ENCODE data around the gene UBXN7. TPM values are rescaled to one million over a fixed set of nuclear protein-coding genes. Genes with fewer than 3 reads are reported as not detected.
"Not testable (repeated sequence)": the region's sequence is repeated elsewhere in the genome, so short reads cannot be mapped to it uniquely, and the experiment has no call there.

The UBXN7 gene
- total RNA-seq, 1 experiment from 2014 or later, result 9.5 TPM

DNA sequence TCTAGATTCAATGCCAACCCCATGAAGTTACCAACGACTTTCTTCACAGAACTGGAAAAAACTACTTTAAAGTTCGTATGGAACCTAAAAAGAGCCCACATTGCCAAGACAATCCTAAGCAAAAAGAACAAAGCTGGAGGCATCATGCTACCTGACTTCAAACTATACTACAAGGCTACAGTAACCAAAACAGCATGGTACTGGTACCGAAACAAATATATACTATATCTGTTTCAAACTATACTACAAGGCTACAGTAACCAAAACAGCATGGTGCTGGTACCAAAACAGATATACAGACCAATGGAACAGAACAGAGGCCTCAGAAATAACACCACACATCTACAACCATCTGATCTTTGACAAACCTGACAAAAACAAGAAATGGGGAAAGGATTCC, 45.4 kb downstream of the UBXN7 start:
- not testable (repeated sequence) for DNase-seq, H3K27me3 ChIP-seq, H3K4me3 ChIP-seq
- peaks cover 25% of the 10 kb centered on the region for H3K9me3 ChIP-seq
- peaks cover 49% of the 10 kb centered on the region for H3K36me3 ChIP-seq

DNA sequence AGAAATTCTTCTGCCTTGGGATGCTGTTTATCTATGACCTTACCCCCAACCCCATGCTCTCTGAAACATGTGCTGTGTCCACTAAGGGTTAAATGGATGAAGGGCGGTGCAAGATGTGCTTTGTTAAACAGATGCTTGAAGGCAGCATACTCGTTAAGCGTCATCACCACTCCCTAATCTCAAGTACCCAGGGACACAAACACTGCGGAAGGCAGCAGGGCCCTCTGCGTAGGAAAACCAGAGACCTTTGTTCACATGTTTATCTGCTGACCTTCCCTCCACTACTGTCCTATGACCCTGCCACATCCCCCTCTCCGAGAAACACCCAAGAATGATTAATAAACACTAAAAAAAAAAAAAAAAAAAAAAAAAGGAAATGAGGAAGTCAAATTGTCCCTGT, 46.2 kb downstream of the UBXN7 start:
- Histone ChIP-seq H3K9me3 (peaks cover 27% of the 10 kb centered on the region), H3K36me3 (peaks cover 50% of the 10 kb centered on the region)
- not testable (repeated sequence) for H3K4me3 ChIP-seq, H3K27me3 ChIP-seq, DNase-seq

DNA sequence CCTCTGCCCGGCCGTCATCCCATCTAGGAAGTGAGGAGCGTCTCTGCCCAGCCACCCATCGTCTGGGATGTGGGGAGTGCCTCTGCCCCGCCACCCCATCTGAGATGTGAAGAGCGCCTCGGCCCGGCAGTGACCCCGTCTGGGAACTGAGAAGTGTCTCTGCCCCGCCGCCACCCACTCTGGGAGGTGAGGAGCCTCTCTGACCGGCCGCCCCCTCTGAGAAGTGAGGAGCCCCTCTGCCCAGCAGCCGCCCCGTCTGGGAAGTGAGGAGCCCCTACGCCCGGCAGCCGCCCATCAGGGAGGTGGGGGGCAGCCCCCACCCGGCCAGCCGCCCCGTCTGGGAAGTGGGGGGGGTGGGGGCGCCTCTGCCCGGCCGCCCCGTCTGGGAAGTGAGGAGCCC, 46.8 kb downstream of the UBXN7 start:
- not testable (repeated sequence) for DNase-seq, H3K27me3 ChIP-seq, H3K4me3 ChIP-seq
- Histone ChIP-seq H3K36me3 (peaks cover 50% of the 10 kb centered on the region), H3K9me3 (peaks cover 27% of the 10 kb centered on the region)

DNA sequence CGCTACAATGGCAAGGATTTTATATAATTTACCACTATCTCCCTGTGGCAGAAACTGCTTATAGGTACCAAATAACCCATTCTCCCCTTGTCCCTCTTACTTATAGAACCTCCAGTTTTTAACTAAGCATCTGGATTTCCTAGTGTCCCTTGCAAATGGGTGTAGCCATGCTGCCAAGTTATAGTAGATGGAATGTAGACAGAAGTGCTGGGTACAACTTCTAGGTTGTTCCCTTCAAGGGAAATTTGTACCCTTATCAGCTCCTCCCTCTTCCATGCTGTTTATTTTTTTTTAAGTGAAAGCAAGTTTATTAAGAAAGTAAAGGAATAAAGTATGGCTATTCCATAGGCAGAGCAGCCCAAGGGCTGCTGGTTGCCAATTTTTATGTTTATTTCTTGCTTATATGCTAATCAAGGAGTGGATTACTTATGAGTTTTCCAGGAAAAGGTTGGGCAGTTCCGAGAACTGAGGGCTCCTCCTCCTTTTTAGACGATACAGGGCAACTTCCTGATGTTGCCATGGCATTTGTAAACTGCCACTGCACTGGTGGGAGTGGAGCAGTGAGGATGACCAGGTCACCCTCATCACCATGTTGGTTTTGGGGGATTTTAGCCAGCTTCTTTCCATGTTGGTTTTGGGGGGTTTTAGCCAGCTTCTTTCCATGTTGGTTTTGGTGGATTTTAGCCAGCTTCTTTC, 53.9 kb downstream of the UBXN7 start:
- peaks cover 30% of the 10 kb centered on the region for H3K36me3 ChIP-seq
- no peak overlapping the region for H3K4me3 ChIP-seq
- H3K9me3 ChIP-seq, result peaks cover 9% of the 10 kb centered on the region; the same call in 1 of the 2 replicates
- H3K27me3 ChIP-seq, result no peaks in the 10 kb centered on the region
- DNase-seq, result no peak

DNA sequence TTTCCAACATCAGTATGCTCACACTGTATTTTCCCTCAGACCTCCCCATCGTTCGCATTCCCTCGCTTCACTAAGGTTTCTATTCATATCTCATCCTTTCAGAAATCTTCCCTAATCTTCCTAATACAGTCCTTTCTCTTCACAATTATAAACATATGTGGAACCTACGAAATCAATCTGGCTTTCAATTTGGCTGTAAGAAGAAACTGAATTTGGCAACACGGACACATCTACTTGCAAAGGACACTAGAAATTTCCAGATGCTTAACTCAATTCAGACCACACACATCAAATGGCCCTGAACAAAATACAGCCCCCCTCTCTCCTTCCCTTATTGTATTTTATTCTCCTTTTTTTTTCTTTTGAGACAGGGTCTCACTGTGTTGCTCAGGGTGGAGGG, 54.9 kb downstream of the UBXN7 start:
- Histone ChIP-seq H3K4me3 (no peak overlapping the region), H3K27me3 (no peaks in the 10 kb centered on the region)
- no peak for DNase-seq

DNA sequence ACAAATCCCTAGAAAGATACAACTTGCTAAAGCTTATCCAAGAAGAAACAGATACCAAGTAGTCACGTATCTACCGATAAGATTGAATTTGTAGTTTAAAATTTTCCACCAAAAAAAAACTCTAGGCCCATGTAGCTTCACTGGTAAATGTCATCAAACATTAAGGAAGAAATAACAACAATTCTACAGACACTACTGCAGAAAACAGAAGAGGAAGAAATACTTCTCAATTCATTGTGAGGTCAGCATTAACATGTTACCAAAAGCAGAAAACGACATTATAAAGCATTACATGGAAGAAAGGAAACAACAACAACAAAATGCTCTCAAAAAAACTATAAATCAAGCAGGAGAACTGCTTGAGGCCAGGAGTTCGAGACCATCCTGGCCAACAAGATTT, 66.5 kb downstream of the UBXN7 start:
- Histone ChIP-seq H3K9me3 (no peaks in the 10 kb centered on the region), H3K27me3 (no peaks in the 10 kb centered on the region), H3K36me3 (peaks cover 27% of the 10 kb centered on the region), H3K4me3 (no peak overlapping the region)
- DNase-seq, result no peak

More for the DNA sequence above, 54.9 kb downstream of the UBXN7 start:
- Histone ChIP-seq H3K36me3 (peaks cover 26% of the 10 kb centered on the region), H3K9me3 (peaks cover 2% of the 10 kb centered on the region; the same call in 1 of the 2 replicates)

DNA sequence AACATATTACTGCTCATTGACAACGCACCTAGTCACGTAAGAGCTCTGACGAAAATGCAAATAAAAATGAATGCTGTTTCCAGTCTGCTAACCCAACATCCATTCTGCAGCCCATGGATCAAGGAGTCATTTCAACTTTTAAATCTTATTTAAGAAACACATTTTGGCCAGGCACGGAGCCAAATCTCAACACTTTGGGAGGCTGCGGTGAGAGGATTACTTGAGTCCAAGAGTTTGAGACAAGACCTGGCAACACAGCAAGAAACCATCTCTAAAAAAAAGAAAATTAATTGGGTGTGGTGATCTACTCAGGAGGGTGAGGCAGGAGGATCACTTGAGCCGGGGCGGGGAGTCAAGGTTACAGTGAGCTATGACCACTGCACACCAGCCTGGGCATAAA, 71.6 kb downstream of the UBXN7 start:
- peaks cover 41% of the 10 kb centered on the region for H3K36me3 ChIP-seq
- DNase-seq, result peak; percentile 49
- no peaks in the 10 kb centered on the region for H3K9me3 ChIP-seq
- H3K4me3 ChIP-seq, result no peak overlapping the region
- H3K27me3 ChIP-seq, result no peaks in the 10 kb centered on the region

DNA sequence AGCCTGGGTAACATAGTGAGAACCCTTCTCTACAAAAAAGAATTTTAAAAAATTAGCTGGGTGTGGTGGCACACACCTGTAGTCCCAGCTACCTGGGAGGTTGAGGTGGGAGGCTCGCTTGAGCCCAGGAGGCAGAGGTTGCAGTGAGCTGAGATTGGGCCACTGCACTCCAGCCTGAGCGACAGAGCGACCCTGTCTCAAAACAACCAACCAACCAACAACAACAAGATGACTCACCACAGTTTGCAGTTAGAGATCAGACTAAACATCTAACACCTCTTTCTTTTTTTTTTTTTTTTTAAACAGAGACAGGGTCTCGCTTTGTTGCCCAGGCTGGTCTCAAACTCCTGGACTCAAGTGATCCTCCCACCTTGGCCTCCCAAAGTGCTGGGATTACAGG, 73.7 kb downstream of the UBXN7 start:
- DNase-seq, result not testable (repeated sequence)
- H3K36me3 ChIP-seq, result peaks cover 50% of the 10 kb centered on the region

DNA sequence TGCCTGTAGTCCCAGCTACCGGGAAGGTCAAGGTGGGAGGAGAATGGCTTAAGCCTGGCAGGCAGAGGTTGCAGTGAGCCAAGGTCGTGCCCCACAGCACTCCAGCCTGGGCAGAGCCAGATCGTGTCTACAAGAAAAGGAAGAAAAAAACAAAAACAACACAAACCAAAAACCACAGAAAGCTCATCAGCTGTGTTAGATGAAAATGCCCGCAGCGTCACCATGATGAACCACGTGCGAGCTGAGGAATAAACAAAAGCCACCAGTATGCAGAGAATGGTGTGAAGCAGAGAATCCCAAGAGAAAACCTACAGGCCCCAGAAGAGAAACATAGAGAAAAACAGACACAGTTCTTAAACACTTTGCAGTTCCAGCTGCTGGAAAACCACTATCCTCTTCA, 74.3 kb downstream of the UBXN7 start:
- H3K9me3 ChIP-seq, result no peaks in the 10 kb centered on the region
- H3K4me3 ChIP-seq, result no peak overlapping the region
- peaks cover 49% of the 10 kb centered on the region for H3K36me3 ChIP-seq
- DNase-seq, result no peak
- no peaks in the 10 kb centered on the region for H3K27me3 ChIP-seq

More for the DNA sequence above, 73.7 kb downstream of the UBXN7 start:
- H3K9me3 ChIP-seq, H3K4me3 ChIP-seq, H3K27me3 ChIP-seq: not testable (repeated sequence)

DNA sequence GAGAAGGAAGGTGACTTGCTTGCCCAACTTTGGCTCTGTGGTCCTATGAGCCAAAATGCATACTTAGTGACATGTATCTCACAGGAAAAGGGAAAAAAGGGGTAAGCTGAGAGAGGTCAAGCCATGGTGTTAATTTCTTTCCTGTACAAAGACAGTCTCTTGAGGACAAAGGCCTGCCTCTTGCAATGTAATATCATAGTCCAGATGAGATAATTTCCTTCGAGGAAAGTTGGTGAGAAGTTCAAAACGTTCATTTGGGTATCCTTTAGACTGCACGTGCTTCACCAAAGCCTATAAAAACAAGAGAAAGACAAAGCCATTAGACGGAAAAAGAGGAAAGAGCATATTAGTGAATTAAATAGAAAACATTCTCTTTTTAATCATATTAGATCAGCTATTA, 75.7 kb downstream of the UBXN7 start:
- Histone ChIP-seq H3K4me3 (no peak overlapping the region), H3K36me3 (peaks cover 36% of the 10 kb centered on the region), H3K9me3 (no peaks in the 10 kb centered on the region), H3K27me3 (no peaks in the 10 kb centered on the region)
- no peak for DNase-seq

DNA sequence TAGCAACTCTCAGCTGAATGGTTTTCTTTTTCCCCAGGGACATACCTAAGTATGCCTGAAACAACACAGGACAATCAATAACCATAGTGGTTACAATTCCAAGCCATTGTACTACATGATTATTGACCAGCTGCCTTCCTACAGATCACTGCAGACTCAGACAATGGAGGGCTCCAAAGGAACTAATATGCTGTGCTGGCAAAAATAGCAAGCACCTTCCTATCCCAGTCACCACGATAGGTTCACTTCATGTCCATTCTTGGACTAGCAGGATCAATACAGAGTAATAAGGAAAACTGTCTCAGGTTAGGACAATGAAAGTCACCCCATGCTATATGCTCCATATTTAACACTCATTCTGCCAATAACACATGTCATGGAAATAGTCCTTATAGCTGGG, 76.6 kb downstream of the UBXN7 start:
- DNase-seq, result no peak
- no peaks in the 10 kb centered on the region for H3K27me3 ChIP-seq
- H3K4me3 ChIP-seq, result no peak overlapping the region
- no peaks in the 10 kb centered on the region for H3K9me3 ChIP-seq
- H3K36me3 ChIP-seq, result peaks cover 32% of the 10 kb centered on the region

DNA sequence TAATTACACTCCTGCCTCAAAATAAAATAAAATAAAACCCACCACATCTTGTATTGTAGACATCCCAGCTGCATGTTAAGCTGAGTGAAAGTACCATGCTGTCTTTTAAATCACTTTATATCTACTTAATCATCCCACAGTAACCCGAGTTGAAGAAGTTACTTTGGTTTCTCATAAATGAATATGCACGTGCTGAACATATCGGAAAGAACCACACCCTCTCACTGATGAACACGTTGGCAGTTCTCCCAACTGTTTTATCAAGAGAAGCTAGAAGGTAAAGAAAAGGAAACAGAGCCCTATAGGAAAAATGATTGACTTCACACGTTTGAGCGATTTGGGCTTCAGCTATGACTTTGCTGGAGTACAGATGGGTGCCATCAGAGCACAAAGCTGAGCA, 78.1 kb downstream of the UBXN7 start:
- no peaks in the 10 kb centered on the region for H3K9me3 ChIP-seq
- no peaks in the 10 kb centered on the region for H3K27me3 ChIP-seq
- H3K36me3 ChIP-seq, result peaks cover 30% of the 10 kb centered on the region
- no peak overlapping the region for H3K4me3 ChIP-seq
- DNase-seq, result no peak

DNA sequence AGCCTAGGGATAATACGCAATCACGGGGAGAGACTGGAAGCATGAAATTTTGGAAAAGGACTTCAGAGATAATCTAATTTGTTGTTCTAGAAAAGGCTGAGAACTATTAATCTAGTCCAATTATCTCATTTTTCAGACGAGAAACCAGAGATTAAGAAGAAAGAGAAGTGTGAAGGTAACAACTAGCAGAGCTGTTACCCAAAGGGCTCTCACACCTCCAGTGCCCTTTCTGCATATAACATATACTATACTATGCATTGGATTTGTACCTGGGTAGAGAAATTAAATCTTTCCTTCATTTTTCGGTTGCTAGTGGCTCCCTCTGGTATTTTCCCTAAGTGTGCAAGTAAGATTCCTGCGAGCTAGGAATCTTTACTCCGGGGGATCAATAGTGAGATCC, 80.7 kb downstream of the UBXN7 start:
- DNase-seq, result no peak
- Histone ChIP-seq H3K36me3 (peaks cover 25% of the 10 kb centered on the region), H3K27me3 (no peaks in the 10 kb centered on the region), H3K9me3 (no peaks in the 10 kb centered on the region), H3K4me3 (no peak overlapping the region)

DNA sequence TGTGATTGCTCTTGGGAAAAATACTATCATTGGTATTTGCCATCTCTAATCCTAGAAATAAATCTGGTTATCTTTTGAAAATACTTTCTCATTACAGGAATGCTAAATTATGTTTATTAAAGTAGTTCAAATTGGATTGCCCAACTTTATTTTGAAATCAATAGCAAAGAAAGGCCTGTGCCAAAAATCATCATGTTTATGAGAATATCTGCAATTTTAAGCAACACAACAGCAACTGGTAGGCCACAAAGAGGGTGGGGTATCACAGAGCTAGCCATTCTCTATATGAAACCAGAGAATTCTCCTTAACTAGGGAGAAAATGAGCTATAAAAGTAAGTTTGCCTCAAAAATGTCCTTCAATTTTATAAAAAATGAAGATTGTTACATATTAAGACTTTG, 82.2 kb downstream of the UBXN7 start:
- H3K36me3 ChIP-seq, result peaks cover 13% of the 10 kb centered on the region
- no peak overlapping the region for H3K4me3 ChIP-seq
- no peaks in the 10 kb centered on the region for H3K9me3 ChIP-seq
- no peak for DNase-seq
- no peaks in the 10 kb centered on the region for H3K27me3 ChIP-seq

DNA sequence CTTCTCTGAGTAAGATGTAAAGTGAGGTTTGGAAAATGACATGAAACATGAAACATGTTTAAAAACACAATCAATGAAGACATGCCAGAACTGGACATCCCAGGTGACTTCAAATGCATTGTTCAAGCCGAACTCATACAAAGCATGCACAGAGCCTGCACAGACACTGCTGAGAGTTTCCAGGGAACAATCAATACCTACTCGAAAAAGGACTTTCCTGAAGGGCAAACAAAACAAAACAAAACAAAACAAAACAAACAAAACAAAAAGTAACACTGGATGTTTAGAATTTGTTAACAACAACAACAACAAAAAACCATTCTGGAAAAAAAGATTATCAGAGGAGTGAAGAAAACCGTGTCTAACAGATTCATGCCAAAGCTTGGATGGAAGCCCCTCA, 83.5 kb downstream of the UBXN7 start:
- no peak for DNase-seq
- Histone ChIP-seq H3K27me3 (no peaks in the 10 kb centered on the region), H3K4me3 (no peak overlapping the region), H3K9me3 (no peaks in the 10 kb centered on the region), H3K36me3 (0 out of 2 replicates have a peak, but pooled peaks cover 8% of the 10 kb centered on the region)

DNA sequence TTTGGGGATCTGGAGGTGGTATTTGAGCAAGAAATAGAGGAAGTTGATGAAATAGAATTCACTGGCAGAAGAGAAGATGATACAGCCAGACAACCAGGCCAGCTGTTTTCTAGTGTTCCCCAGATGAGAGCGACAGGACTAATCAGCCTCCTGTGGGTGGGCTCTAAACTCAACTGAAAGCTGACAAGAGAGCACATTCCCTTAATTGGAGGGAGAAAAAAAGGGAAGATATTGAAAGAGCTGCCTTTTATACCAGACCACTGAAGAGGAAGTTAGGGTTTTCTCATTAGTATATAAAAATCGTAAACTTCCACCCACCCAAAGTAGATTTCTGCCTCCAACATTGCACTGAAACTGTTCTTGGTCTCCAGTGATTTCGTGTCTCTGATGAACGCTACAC, 87.6 kb downstream of the UBXN7 start:
- Histone ChIP-seq H3K9me3 (no peaks in the 10 kb centered on the region), H3K27me3 (no peaks in the 10 kb centered on the region)
- DNase-seq, result no peak

DNA sequence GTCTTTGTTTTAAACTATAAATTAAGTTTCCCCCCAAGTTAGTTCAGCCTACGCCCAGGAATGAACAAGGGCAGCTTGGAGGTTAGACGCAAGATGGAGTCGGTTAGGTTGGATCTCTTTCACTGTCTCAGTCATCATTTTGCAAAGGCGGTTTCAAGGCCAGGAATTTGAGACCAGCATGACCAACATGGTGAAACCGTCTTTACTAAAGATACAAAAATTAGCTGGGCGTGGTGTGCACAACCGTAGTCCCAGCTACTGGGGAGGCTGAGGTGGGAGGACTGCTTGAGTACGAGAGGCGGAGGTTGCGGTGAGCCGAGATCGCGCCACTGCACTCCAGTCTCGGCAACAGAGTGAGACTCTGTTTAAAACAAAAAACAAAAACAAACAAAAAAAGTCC, 88.3 kb downstream of the UBXN7 start:
- not testable (repeated sequence) for H3K9me3 ChIP-seq, H3K27me3 ChIP-seq, H3K4me3 ChIP-seq, H3K36me3 ChIP-seq, DNase-seq

More for the DNA sequence above, 87.6 kb downstream of the UBXN7 start:
- Histone ChIP-seq H3K4me3 (no peak overlapping the region), H3K36me3 (0 out of 2 replicates have a peak, but pooled peaks cover 5% of the 10 kb centered on the region)

DNA sequence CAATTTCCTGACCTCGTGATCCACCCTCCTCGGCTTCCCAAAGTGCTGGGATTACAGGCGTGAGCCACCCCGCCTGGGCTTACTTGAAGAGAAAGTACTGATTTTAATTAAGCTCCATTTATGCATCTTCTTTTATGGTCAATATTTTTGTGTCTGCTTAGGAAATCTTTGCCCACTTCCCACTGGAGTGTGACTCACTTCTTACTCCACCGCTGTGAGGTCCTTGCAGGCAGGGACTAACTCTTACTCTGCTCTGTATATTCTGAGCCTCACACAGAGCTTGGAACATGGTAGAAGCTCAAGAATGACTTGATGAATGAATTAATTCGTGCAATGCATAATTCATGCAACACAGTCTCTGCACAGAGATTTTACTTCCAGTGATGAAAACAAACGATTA, 91.1 kb downstream of the UBXN7 start:
- Histone ChIP-seq H3K36me3 (no peaks in the 10 kb centered on the region), H3K9me3 (no peaks in the 10 kb centered on the region), H3K27me3 (no peaks in the 10 kb centered on the region), H3K4me3 (peak overlapping the region; percentile 12; the same call in 1 of the 2 replicates)
- peak; percentile 55 for DNase-seq

Data from MG63 (cell line).